ENCODE data around the gene PRAC1. TPM values are rescaled to one million over a fixed set of nuclear protein-coding genes. Genes with fewer than 3 reads are reported as not detected.

The PRAC1 gene
- polyA plus RNA-seq, 1 of the 3 experiments (the other 2 are of a cell fraction), result not detected

GRCh38 chr17:48724251-48725003 is 2.1 kb upstream of the PRAC1 start:
- Histone ChIP-seq H3F3A (replicated peaks; ENCODE audit: insufficient read depth) (no peaks in the 10 kb centered on the region), H3K4me1 (ENCODE audit: control insufficient read depth in 1 of 2, insufficient read depth in 2 of 2, low read depth in 1 of 2, low read length in 1 of 2) (no peaks in the 10 kb centered on the region), H3K79me2 (ENCODE audit: insufficient read depth) (no peaks in the 10 kb centered on the region), H3K9me2 (no peaks in the 10 kb centered on the region), H4K20me1 (ENCODE audit: insufficient read depth) (no peaks in the 10 kb centered on the region), H2AFZ (ENCODE audit: low read depth) (no peak overlapping the region), H3K9ac (no peak overlapping the region), H3K4me2 (peak overlapping the region; percentile 59), H3K9me3 (no peaks in the 10 kb centered on the region), H3K27me3 (ENCODE audit: insufficient read depth) (peaks cover 100% of the 10 kb centered on the region), H3K4me3 (ENCODE audit: low read depth in 2 of 2, low read length in 1 of 2) (peak overlapping the region; percentile 21 to 42; a peak in 3 of 4 replicates), H3K36me3 (replicated peaks in 1 of 2; ENCODE audit: control insufficient read depth in 1 of 2, insufficient read depth in 2 of 2, low read length in 1 of 2) (no peaks in the 10 kb centered on the region), H3K27ac (ENCODE audit: low read depth in 2 of 2, low read length in 1 of 2) (no peak overlapping the region)
- DNase-seq, result peak; percentile 83
- CTCF ChIA-PET, result interaction anchor here (0.5 to 13.9 kb wide), 91 partner anchors 8 to 551 kb away, joined by 3 to 328 read pairs (median 4); partner anchors contain the start of genes HOXB5 and TTLL6
- POLR2A ChIA-PET, result interaction anchor here (1.1 kb wide), 1 partner anchor 154 kb away, joined by 4 read pairs; no protein-coding TSS in a partner anchor
- peak; percentile 82 for TF ChIP-seq RAD21 (IDR thresholded peaks at IDR 0.05; ENCODE audit: low read length)
- TF ChIP-seq SMC3 (IDR thresholded peaks at IDR 0.05; ENCODE audit: low read depth, low read length), result peak; percentile 82
- TF ChIP-seq, protein P1, sequence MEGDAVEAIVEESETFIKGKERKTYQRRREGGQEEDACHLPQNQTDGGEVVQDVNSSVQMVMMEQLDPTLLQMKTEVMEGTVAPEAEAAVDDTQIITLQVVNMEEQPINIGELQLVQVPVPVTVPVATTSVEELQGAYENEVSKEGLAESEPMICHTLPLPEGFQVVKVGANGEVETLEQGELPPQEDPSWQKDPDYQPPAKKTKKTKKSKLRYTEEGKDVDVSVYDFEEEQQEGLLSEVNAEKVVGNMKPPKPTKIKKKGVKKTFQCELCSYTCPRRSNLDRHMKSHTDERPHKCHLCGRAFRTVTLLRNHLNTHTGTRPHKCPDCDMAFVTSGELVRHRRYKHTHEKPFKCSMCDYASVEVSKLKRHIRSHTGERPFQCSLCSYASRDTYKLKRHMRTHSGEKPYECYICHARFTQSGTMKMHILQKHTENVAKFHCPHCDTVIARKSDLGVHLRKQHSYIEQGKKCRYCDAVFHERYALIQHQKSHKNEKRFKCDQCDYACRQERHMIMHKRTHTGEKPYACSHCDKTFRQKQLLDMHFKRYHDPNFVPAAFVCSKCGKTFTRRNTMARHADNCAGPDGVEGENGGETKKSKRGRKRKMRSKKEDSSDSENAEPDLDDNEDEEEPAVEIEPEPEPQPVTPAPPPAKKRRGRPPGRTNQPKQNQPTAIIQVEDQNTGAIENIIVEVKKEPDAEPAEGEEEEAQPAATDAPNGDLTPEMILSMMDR (IDR thresholded peaks at IDR 0.05), result peak; percentile 97
- TF ChIP-seq RCOR1 (IDR thresholded peaks at IDR 0.05; ENCODE audit: low read length), result no peak
- WGBS (ENCODE audit: low lambda C conversion rate), result 16% methylated on average over 27 of the region's 32 CpGs

DNA sequence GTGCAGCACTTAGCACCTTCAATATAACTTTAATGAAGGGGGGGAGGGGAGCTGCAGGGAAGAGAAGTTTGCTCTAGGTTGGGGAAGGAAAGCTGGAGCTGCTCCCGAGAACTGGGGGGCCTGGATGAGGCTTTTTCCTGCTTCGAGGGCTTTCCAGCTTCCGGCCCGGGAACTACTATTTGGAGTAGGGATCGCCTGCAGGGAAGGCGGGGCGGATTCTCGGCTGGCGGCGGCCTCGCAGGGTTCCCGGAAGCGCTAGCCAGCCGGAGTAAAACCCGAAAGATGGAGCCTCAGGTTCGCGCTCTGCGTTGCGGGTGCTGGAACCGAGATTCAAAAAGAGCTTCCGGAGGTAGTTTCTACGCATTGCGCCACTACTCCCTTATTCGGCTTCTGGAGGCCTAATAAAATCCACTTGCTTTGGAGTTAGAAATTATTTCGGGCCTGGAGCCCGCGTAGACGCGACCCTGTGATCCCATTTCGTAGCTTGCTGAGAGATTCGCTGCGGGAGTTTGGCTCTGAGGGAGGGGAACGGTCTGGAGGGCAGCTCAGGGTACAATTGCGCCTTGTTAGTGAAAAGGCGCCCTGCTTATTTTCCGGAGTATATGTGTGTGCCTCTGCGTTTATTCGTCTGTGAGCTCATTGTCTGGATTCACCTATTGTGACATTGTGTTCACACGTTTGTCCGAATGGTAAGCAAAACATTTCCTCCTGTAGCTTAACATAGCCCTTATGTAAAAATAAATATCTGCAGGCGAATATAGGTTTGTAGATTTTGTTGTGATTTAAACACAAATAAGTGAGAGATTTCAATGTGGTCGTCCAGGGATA is 1.3 kb upstream of the PRAC1 start:
- Histone ChIP-seq H2AFZ (ENCODE audit: low read depth) (no peak overlapping the region), H3K4me3 (ENCODE audit: low read depth in 2 of 2, low read length in 1 of 2) (no peak overlapping the region), H3K4me2 (no peak overlapping the region), H3K4me1 (ENCODE audit: control insufficient read depth in 1 of 2, insufficient read depth in 2 of 2, low read depth in 1 of 2, low read length in 1 of 2) (no peaks in the 10 kb centered on the region), H3F3A (replicated peaks; ENCODE audit: insufficient read depth) (no peaks in the 10 kb centered on the region), H3K9ac (no peak overlapping the region), H3K9me3 (no peaks in the 10 kb centered on the region), H4K20me1 (ENCODE audit: insufficient read depth) (peaks cover 1% of the 10 kb centered on the region; the same call in 1 of the 2 replicates), H3K36me3 (replicated peaks in 1 of 2; ENCODE audit: control insufficient read depth in 1 of 2, insufficient read depth in 2 of 2, low read length in 1 of 2) (no peaks in the 10 kb centered on the region), H3K27me3 (ENCODE audit: insufficient read depth) (peaks cover 100% of the 10 kb centered on the region), H3K79me2 (ENCODE audit: insufficient read depth) (no peaks in the 10 kb centered on the region), H3K27ac (ENCODE audit: low read depth in 2 of 2, low read length in 1 of 2) (no peak overlapping the region), H3K9me2 (no peaks in the 10 kb centered on the region)
- WGBS (ENCODE audit: low lambda C conversion rate), result 31% methylated on average over 42 of the region's 42 CpGs
- no peak for TF ChIP-seq EZH2phosphoT487 (IDR thresholded peaks at IDR 0.05; ENCODE audit: borderline replicate concordance, low read depth)
- no peak for TF ChIP-seq REST (IDR thresholded peaks at IDR 0.05; ENCODE audit: low read depth, low read length)
- TF ChIP-seq RAD21 (IDR thresholded peaks at IDR 0.05; ENCODE audit: low read length), result no peak
- no peak for TF ChIP-seq JUND (IDR thresholded peaks at IDR 0.05)
- no peak for TF ChIP-seq RFX5 (IDR thresholded peaks at IDR 0.05; ENCODE audit: low read length)
- no peak for TF ChIP-seq TCF12 (IDR thresholded peaks at IDR 0.05)
- no peak for TF ChIP-seq RCOR1 (IDR thresholded peaks at IDR 0.05; ENCODE audit: low read length)
- no peak for TF ChIP-seq NRF1 (IDR thresholded peaks at IDR 0.05; ENCODE audit: low read depth, low read length)
- no peak for TF ChIP-seq USF1 (IDR thresholded peaks at IDR 0.05; ENCODE audit: borderline replicate concordance, low read depth)
- no peak for TF ChIP-seq MAX (IDR thresholded peaks at IDR 0.05; ENCODE audit: low read depth)
- no peak for TF ChIP-seq POLR2AphosphoS5 (IDR thresholded peaks at IDR 0.05; ENCODE audit: low read depth, low read length)
- no peak for TF ChIP-seq GABPA (IDR thresholded peaks at IDR 0.05; ENCODE audit: low read depth)
- ChIA-PET CTCF (interaction anchor here (0.5 to 13.9 kb wide), 73 partner anchors 8 to 550 kb away, joined by 3 to 328 read pairs (median 4); partner anchors contain the start of genes HOXB5 and TTLL6), POLR2A (interaction anchor here (1.1 kb wide), 1 partner anchor 155 kb away, joined by 4 read pairs; no protein-coding TSS in a partner anchor)
- DNase-seq, result no peak

Data from SK-N-SH (cell line).